ENCODE measurements around the gene VCX3B.

GRCh38 chrX:8455557-8455956 is 9.1 kb upstream of the VCX3B start:
- TF ChIP-seq, protein P1, sequence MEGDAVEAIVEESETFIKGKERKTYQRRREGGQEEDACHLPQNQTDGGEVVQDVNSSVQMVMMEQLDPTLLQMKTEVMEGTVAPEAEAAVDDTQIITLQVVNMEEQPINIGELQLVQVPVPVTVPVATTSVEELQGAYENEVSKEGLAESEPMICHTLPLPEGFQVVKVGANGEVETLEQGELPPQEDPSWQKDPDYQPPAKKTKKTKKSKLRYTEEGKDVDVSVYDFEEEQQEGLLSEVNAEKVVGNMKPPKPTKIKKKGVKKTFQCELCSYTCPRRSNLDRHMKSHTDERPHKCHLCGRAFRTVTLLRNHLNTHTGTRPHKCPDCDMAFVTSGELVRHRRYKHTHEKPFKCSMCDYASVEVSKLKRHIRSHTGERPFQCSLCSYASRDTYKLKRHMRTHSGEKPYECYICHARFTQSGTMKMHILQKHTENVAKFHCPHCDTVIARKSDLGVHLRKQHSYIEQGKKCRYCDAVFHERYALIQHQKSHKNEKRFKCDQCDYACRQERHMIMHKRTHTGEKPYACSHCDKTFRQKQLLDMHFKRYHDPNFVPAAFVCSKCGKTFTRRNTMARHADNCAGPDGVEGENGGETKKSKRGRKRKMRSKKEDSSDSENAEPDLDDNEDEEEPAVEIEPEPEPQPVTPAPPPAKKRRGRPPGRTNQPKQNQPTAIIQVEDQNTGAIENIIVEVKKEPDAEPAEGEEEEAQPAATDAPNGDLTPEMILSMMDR (IDR thresholded peaks at IDR 0.05; ENCODE audit: low read depth, low read length) = no peak
- TF ChIP-seq, protein P2, sequence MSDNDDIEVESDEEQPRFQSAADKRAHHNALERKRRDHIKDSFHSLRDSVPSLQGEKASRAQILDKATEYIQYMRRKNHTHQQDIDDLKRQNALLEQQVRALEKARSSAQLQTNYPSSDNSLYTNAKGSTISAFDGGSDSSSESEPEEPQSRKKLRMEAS (IDR thresholded peaks at IDR 0.05; ENCODE audit: low read depth, low read length) = no peak

Data from NB4 (cell line).